ENCODE data around the gene SIK2. TPM values are rescaled to one million over a fixed set of nuclear protein-coding genes. Genes with fewer than 3 reads are reported as not detected.
"Not testable (repeated sequence)": the region's sequence is repeated elsewhere in the genome, so short reads cannot be mapped to it uniquely, and the experiment has no call there.

Gene SIK2
- total RNA-seq, 4 donors from 2014 or later = 16.2 to 27.6 (median 20.9) TPM

- Histone ChIP-seq H3K9me3 (no peaks in the 10 kb centered on the region), H3K27ac (no peak overlapping the region), H3K36me3 (no peaks in the 10 kb centered on the region), H3K27me3 (no peaks in the 10 kb centered on the region), H3K4me3 (no peak overlapping the region), H3K4me1 (peaks cover 8 to 31% (median 13%) of the 10 kb centered on the region in 3 donors)
- TF ChIP-seq POLR2AphosphoS5 (IDR thresholded peaks at IDR 0.05) (no peak), CTCF (IDR thresholded peaks at IDR 0.05) (no peak), POLR2A (IDR thresholded peaks at IDR 0.05) (no peak), EP300 (IDR thresholded peaks at IDR 0.05) (no peak)
- 80 to 89% methylated on average over 2 of the region's 2 CpGs for WGBS, 2 donors (ENCODE audit: low coverage in 1 of 2)
- ATAC-seq = no peak
These were observed 39.2 kb downstream of the SIK2 start for GRCh38 chr11:111641339-111642015.

- Histone ChIP-seq H3K36me3 (no peaks in the 10 kb centered on the region), H3K9me3 (no peaks in the 10 kb centered on the region), H3K4me1 (peaks cover 8 to 20% (median 10%) of the 10 kb centered on the region in 3 donors), H3K4me3 (no peak overlapping the region), H3K27me3 (no peaks in the 10 kb centered on the region), H3K27ac (no peak overlapping the region)
- WGBS, 2 donors (ENCODE audit: low coverage in 1 of 2) = no CpG with 5 or more reads among the region's 1 CpG
- TF ChIP-seq EP300 (IDR thresholded peaks at IDR 0.05) (no peak), POLR2A (IDR thresholded peaks at IDR 0.05) (no peak), POLR2AphosphoS5 (IDR thresholded peaks at IDR 0.05) (no peak), CTCF (IDR thresholded peaks at IDR 0.05) (no peak)
- no peak for ATAC-seq
These were observed 40.3 kb downstream of the SIK2 start for GRCh38 chr11:111642542-111642941.

DNA sequence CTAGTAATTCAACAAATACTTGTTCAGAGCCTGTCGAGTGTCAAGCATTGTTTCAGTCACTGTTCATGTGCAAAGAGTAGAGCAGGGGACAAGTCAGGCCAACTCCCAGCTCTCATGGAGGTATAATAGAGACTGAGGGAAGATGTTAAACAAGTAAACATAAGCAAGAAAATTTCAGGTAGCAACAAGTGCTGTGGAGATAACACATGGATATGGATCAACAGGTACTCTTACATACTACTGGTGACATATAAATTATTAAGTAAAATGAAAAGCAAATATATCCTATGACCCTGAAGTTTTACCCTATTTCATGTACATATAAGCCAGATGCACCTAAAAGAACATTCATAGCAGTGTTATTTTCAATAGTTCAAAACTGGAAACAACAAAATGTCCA lies 42.7 kb downstream of the SIK2 start:
- 43 to 56% methylated on average over 1 of the region's 1 CpG for WGBS, 2 donors (ENCODE audit: low coverage in 1 of 2)
- no peaks in the 10 kb centered on the region for H3K27me3 ChIP-seq
- no peaks in the 10 kb centered on the region for H3K9me3 ChIP-seq
- H3K27ac ChIP-seq = no peak overlapping the region
- H3K36me3 ChIP-seq = no peaks in the 10 kb centered on the region
- no peak for TF ChIP-seq EP300 (IDR thresholded peaks at IDR 0.05)
- TF ChIP-seq CTCF (IDR thresholded peaks at IDR 0.05) = no peak
- no peak for TF ChIP-seq POLR2A (IDR thresholded peaks at IDR 0.05)
- no peak for TF ChIP-seq POLR2AphosphoS5 (IDR thresholded peaks at IDR 0.05)
- H3K4me3 ChIP-seq = no peak overlapping the region
- peaks cover under 1 to 9% (median 3%) of the 10 kb centered on the region in 3 donors for H3K4me1 ChIP-seq
- ATAC-seq = no peak

DNA sequence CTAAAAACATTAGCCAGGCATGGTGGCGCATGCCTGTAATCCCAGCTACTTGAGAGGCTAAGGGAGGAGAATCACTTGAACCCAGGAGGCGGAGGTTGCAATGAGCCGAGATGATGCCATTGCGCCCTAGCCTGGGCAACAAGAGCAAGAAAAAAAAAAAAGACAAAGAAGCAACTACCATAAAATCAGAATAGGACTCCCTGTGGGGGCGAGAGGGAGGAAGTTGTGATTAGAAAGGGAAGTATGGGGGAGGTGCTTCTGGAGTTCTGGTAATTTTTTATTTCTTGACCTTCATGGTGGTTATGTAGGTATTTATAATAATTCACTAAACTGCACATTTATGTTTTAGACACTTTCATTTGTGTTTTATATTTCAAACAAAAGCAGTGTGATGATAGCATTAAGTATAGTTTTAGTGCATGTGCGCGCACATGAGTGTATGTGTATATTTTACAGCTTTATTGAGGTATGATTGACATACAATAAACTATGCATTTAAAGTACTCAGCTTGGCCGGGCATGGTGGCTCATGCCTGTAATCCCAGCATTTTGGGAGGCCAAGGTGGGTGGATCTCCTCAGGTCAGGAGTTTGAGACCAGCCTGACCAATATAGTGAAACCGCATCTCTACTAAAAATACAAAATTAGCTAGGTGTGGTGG lies 43.5 kb downstream of the SIK2 start:
- Histone ChIP-seq H3K9me3 (no peaks in the 10 kb centered on the region), H3K27me3 (no peaks in the 10 kb centered on the region), H3K4me3 (no peak overlapping the region), H3K27ac (no peak overlapping the region), H3K36me3 (no peaks in the 10 kb centered on the region), H3K4me1 (peaks cover 0 to under 1% (median 0%) of the 10 kb centered on the region in 3 donors)
- WGBS, 2 donors (ENCODE audit: low coverage in 1 of 2) = 85 to 93% methylated on average over 4 to 9 of the region's 9 CpGs
- ATAC-seq = no peak
- no peak for TF ChIP-seq POLR2AphosphoS5 (IDR thresholded peaks at IDR 0.05)
- TF ChIP-seq EP300 (IDR thresholded peaks at IDR 0.05) = no peak
- TF ChIP-seq CTCF (IDR thresholded peaks at IDR 0.05) = no peak

DNA sequence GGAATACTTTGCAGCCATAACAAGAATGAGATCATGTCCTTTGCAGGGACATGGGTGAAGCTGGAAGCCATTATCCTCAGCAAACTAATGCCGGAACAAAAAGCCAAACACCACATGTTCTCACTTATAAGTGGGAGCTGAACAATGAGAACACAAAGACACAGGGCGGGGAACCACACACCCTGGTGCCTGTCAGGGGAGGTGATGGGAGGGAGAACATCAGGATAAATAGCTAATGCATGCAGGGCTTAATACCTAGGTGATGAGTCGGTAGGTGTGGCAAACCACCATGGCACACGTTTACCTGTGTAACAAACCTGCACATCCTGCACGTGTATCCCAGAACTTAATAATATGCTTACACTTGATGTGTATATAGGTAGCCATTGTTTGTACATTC lies 49.1 kb downstream of the SIK2 start:
- not testable (repeated sequence) for H3K36me3 ChIP-seq, H3K4me3 ChIP-seq, H3K27ac ChIP-seq, H3K9me3 ChIP-seq, H3K4me1 ChIP-seq, ATAC-seq, H3K27me3 ChIP-seq
- 87 to 89% methylated on average over 5 of the region's 5 CpGs for WGBS, 2 donors (ENCODE audit: low coverage in 1 of 2)
